Parathyroid adenoma (tissue), 2 donors: ENCODE data around the gene BDKRB2.

Experiments
- H2AFZ ChIP-seq: fragments of 300-600 bp; sonication (generic); one replicate; pipeline ENCODE4 v1.7.0; 2017; ENCODE audit warnings: antibody characterized with exemption, mild to moderate bottlenecking
- H3K27ac ChIP-seq: fragments of 300-600 bp; sonication (generic); one replicate; pipeline ENCODE4 v1.7.0; 2017
- H3K27me3 ChIP-seq: fragments of 300-600 bp; sonication (generic); one replicate; pipeline ENCODE4 v1.7.0; 2017; ENCODE audit warnings: low read length; ENCODE audit not compliant: control insufficient read depth, insufficient read depth
- H3K36me3 ChIP-seq: fragments of 300-600 bp; sonication (generic); one replicate; pipeline ENCODE4 v1.7.0; 2017; ENCODE audit warnings: low read length; ENCODE audit not compliant: control insufficient read depth, insufficient read depth
- H3K4me1 ChIP-seq: fragments of 300-600 bp; sonication (generic); one replicate; pipeline ENCODE4 v1.7.0; 2017; ENCODE audit warnings: control low read depth
- H3K4me2 ChIP-seq: fragments of 300-600 bp; sonication (generic); one replicate; pipeline ENCODE4 v1.7.0; 2017; ENCODE audit warnings: low read length
- H3K4me3 ChIP-seq: fragments of 300-600 bp; sonication (generic); one replicate; pipeline ENCODE4 v1.7.0; 2017; ENCODE audit warnings: low read depth, low read length
- H3K79me2 ChIP-seq: fragments of 300-600 bp; sonication (generic); one replicate; pipeline ENCODE4 v1.7.0; 2017; ENCODE audit warnings: control low read depth
- H3K9ac ChIP-seq: fragments of 300-600 bp; sonication (generic); one replicate; pipeline ENCODE4 v1.7.0; 2017; ENCODE audit warnings: mild to moderate bottlenecking
- H3K9me3 ChIP-seq: fragments of 300-600 bp; sonication (generic); one replicate; pipeline ENCODE4 v1.7.0; 2017; ENCODE audit warnings: low read length; ENCODE audit not compliant: control insufficient read depth
- TF ChIP-seq, protein P1 (sequence below): fragments of 300-600 bp; sonication (generic); IDR thresholded peaks from one replicate; pipeline ENCODE4 v1.7.0; 2017; ENCODE audit warnings: antibody characterized with exemption, mild to moderate bottlenecking
- donor health status: primary hyperparathyroidism.

The BDKRB2 gene

DNA sequence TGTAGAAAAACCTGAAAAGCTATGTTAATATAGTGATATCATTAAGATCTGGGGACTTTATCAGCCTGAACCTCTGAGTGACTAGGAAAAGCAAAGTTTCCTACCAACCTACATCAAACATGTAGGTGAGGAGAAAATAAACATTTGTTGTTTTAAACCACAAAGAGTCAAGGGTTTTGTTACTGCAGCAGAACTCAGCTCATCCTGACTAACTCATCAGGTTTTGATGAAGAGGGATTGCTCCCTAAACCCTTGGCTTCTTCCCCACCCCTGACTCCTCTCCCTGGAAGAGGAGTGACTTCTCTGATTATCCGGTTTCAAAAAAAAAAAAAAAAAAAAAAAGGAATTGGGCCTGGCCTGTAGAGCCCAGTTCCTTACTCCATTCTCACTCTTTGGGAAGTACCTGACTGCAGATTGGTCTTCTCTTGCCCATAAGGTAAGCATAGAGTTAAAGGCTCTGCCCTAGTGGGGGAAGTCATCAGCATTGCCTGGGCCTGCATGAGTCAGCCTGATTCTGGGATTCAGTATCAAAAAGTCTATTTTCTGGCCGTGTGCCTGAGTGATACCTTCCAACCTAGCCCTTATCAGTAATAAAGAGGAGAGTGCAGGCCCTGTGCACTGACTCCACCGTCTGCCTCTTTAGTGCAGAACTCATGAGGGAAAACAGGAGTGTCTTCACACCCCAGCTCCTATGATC lies 68.3 kb downstream of the BDKRB2 start:
- Histone ChIP-seq H2AFZ (no peak overlapping the region), H3K79me2 (no peaks in the 10 kb centered on the region), H3K27me3 (no peaks in the 10 kb centered on the region), H3K36me3 (no peaks in the 10 kb centered on the region), H3K27ac (no peak overlapping the region), H3K4me2 (no peak overlapping the region), H3K9ac (no peak overlapping the region), H3K9me3 (no peaks in the 10 kb centered on the region), H3K4me3 (no peak overlapping the region), H3K4me1 (no peaks in the 10 kb centered on the region)
- TF ChIP-seq, protein P1, sequence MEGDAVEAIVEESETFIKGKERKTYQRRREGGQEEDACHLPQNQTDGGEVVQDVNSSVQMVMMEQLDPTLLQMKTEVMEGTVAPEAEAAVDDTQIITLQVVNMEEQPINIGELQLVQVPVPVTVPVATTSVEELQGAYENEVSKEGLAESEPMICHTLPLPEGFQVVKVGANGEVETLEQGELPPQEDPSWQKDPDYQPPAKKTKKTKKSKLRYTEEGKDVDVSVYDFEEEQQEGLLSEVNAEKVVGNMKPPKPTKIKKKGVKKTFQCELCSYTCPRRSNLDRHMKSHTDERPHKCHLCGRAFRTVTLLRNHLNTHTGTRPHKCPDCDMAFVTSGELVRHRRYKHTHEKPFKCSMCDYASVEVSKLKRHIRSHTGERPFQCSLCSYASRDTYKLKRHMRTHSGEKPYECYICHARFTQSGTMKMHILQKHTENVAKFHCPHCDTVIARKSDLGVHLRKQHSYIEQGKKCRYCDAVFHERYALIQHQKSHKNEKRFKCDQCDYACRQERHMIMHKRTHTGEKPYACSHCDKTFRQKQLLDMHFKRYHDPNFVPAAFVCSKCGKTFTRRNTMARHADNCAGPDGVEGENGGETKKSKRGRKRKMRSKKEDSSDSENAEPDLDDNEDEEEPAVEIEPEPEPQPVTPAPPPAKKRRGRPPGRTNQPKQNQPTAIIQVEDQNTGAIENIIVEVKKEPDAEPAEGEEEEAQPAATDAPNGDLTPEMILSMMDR = no peak

DNA sequence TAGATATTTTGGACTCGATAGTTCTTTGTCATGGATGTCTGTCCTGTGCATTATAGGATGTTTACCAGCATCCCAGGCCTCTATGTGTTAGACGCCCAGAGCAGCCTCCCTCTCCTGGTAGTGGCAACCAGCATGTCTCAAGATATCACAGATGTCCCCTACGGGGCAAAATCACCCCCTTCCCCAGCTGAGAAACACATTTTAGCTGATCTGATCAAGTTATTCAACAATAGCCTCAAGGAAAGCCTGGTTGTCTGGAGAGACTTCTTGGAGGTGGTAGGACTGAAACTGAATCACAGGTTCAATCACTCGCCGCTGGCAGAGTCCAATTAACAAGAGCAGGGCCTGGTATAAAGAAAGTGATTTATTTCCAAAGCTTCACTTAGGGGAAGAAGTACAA lies 69.0 kb downstream of the BDKRB2 start:
- H3K4me1 ChIP-seq = no peaks in the 10 kb centered on the region
- no peaks in the 10 kb centered on the region for H3K36me3 ChIP-seq
- H3K79me2 ChIP-seq = no peaks in the 10 kb centered on the region
- H2AFZ ChIP-seq = no peak overlapping the region
- H3K4me2 ChIP-seq = no peak overlapping the region
- TF ChIP-seq, protein P1 = no peak
- H3K4me3 ChIP-seq = no peak overlapping the region
- no peaks in the 10 kb centered on the region for H3K27me3 ChIP-seq
- no peak overlapping the region for H3K27ac ChIP-seq
- H3K9ac ChIP-seq = no peak overlapping the region
- H3K9me3 ChIP-seq = no peaks in the 10 kb centered on the region

- no peaks in the 10 kb centered on the region for H3K4me1 ChIP-seq
- H3K9ac ChIP-seq = no peak overlapping the region
- TF ChIP-seq, protein P1 = no peak
- H3K27me3 ChIP-seq = no peaks in the 10 kb centered on the region
- H2AFZ ChIP-seq = no peak overlapping the region
- H3K27ac ChIP-seq = no peak overlapping the region
- no peaks in the 10 kb centered on the region for H3K36me3 ChIP-seq
- no peak overlapping the region for H3K4me2 ChIP-seq
- H3K9me3 ChIP-seq = no peaks in the 10 kb centered on the region
- H3K4me3 ChIP-seq = no peak overlapping the region
- H3K79me2 ChIP-seq = no peaks in the 10 kb centered on the region
Observed at GRCh38 chr14:96274122-96274521, 69.5 kb downstream of the BDKRB2 start.

DNA sequence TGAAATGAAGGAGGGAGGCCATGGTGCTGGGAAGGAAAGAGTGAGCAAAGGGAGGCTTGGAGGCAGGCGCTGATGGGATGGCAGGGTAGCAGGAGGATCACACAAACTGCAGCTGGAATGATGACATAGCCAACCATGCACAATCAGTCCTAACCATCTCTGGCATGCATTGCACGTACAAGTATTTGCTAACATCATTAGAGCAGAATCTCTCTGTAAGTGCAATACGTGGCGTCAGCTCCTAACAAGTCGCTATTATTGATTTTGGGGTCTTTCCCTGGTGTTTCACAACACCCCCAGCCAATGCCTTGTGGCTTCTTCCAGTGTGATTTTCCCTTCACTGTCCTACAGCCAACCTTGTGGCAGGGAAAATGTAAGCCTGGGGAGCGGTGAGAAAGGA lies 69.9 kb downstream of the BDKRB2 start:
- TF ChIP-seq, protein P1 = no peak
- no peak overlapping the region for H3K4me2 ChIP-seq
- no peaks in the 10 kb centered on the region for H3K4me1 ChIP-seq
- no peak overlapping the region for H3K4me3 ChIP-seq
- no peak overlapping the region for H3K9ac ChIP-seq
- no peaks in the 10 kb centered on the region for H3K36me3 ChIP-seq
- no peaks in the 10 kb centered on the region for H3K9me3 ChIP-seq
- no peaks in the 10 kb centered on the region for H3K27me3 ChIP-seq
- no peak overlapping the region for H3K27ac ChIP-seq
- no peak overlapping the region for H2AFZ ChIP-seq
- no peaks in the 10 kb centered on the region for H3K79me2 ChIP-seq
